HEK293T (cell line): Measurements from ENCODE around the gene ABCA5.
"Not testable (repeated sequence)": the region's sequence is repeated elsewhere in the genome, so short reads cannot be mapped to it uniquely, and the experiment has no call there.

Experiments used
- CTCF ChIA-PET: fragments of 350-600 bp; formaldehyde crosslinking; extraction: SDS; loops from one replicate; lab custom pipeline; 2021; ENCODE audit warnings: antibody characterized with exemption, inconsistent platforms; lab: Yijun Ruan, JAX
- POLR2A ChIA-PET: fragments of 350-600 bp; formaldehyde crosslinking; extraction: SDS; loops from one replicate; lab custom pipeline; 2020; ENCODE audit warnings: antibody characterized with exemption, inconsistent platforms; lab: Yijun Ruan, JAX
- DNase-seq: peaks from one replicate; pipeline ENCODE4 v3.0.0; 2012; ENCODE audit warnings: mixed read lengths; ENCODE audit errors: extremely low spot score
- ARNT ChIP-seq: fragments of 450-650 bp; IDR thresholded peaks from 2 replicates; pipeline ENCODE4 v1.6.1; 2017; ENCODE audit warnings: mild to moderate bottlenecking
- BHLHE40 ChIP-seq: fragments of 450-650 bp; IDR thresholded peaks from 2 replicates; pipeline ENCODE4 v1.6.1; 2016; ENCODE audit warnings: mild to moderate bottlenecking, moderate library complexity, borderline replicate concordance
- CTBP1 ChIP-seq: fragments of 450-650 bp; IDR thresholded peaks from 2 replicates; pipeline ENCODE4 v1.6.1; 2016; ENCODE audit warnings: borderline replicate concordance
- ELF4 ChIP-seq: fragments of 450-650 bp; IDR thresholded peaks from 2 replicates; pipeline ENCODE4 v1.6.1; 2017; ENCODE audit warnings: antibody characterized with exemption
- FOXA1 ChIP-seq: fragments of 450-650 bp; IDR thresholded peaks from 2 replicates; pipeline ENCODE4 v1.6.1; 2016; ENCODE audit warnings: mild to moderate bottlenecking
- FOXK2 ChIP-seq: fragments of 450-650 bp; IDR thresholded peaks from 2 replicates; pipeline ENCODE4 v1.6.1; 2016; ENCODE audit warnings: mild to moderate bottlenecking
- FOXM1 ChIP-seq: fragments of 450-650 bp; IDR thresholded peaks from 2 replicates; pipeline ENCODE4 v1.6.1; 2017; ENCODE audit warnings: mild to moderate bottlenecking, borderline replicate concordance
- HDGF ChIP-seq: fragments of 450-650 bp; IDR thresholded peaks from 2 replicates; pipeline ENCODE4 v1.6.1; 2017; ENCODE audit warnings: antibody characterized with exemption, borderline replicate concordance
- L3MBTL2 ChIP-seq: fragments of 450-650 bp; conservative IDR thresholded peaks from 2 replicates; pipeline ENCODE4 v1.6.1; 2016; ENCODE audit warnings: mild to moderate bottlenecking
- LEF1 ChIP-seq: fragments of 450-650 bp; IDR thresholded peaks from 2 replicates; pipeline ENCODE4 v1.6.1; 2017; ENCODE audit warnings: mild to moderate bottlenecking, borderline replicate concordance
- NFRKB ChIP-seq: fragments of 450-650 bp; IDR thresholded peaks from 2 replicates; pipeline ENCODE4 v1.6.1; 2016; ENCODE audit warnings: mild to moderate bottlenecking, moderate library complexity
- SP1 ChIP-seq: fragments of 450-650 bp; IDR thresholded peaks from 2 replicates; pipeline ENCODE4 v1.6.1; 2017
- SUZ12 ChIP-seq: fragments of 450-650 bp; IDR thresholded peaks from 2 replicates; pipeline ENCODE4 v1.6.1; 2016; ENCODE audit warnings: mild to moderate bottlenecking
- TARDBP ChIP-seq: fragments of 450-650 bp; IDR thresholded peaks from 2 replicates; pipeline ENCODE4 v1.6.1; 2016
- ZNF384 ChIP-seq: fragments of 450-650 bp; IDR thresholded peaks from 2 replicates; pipeline ENCODE4 v1.6.1; 2016
- TF ChIP-seq, protein P1 (sequence below): fragments of 450-650 bp; IDR thresholded peaks from 2 replicates; pipeline ENCODE4 v1.6.1; 2016

The ABCA5 gene

DNA sequence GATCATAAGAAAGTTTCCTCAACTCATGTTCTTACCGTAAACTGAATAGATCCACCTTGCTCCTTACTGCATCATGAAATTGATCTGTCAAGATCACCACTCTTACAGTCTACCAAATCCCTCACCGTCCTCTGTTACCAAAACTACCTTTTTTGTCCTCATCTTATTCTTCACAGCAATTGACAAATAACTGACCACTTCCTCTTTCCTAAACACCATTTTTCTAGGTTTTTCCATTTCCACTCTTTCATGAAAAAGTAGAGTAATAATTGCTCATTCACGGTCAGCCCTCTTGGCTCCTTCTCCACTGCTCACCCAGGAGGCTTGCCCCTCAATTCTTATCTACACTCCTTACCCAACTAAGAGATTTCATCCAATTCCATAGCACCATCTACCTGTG is 44.9 kb downstream of the ABCA5 start:
- ChIA-PET CTCF (no interaction called here), POLR2A (no interaction called here)
- TF ChIP-seq, protein P1, sequence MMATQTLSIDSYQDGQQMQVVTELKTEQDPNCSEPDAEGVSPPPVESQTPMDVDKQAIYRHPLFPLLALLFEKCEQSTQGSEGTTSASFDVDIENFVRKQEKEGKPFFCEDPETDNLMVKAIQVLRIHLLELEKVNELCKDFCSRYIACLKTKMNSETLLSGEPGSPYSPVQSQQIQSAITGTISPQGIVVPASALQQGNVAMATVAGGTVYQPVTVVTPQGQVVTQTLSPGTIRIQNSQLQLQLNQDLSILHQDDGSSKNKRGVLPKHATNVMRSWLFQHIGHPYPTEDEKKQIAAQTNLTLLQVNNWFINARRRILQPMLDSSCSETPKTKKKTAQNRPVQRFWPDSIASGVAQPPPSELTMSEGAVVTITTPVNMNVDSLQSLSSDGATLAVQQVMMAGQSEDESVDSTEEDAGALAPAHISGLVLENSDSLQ: no peak
- no peak for TF ChIP-seq SP1
- TF ChIP-seq TARDBP: no peak
- TF ChIP-seq LEF1: no peak
- TF ChIP-seq ELF4: no peak
- TF ChIP-seq FOXA1: no peak
- TF ChIP-seq FOXM1: no peak
- no peak for TF ChIP-seq SUZ12
- no peak for TF ChIP-seq ZNF384
- no peak for TF ChIP-seq BHLHE40
- DNase-seq: no peak

DNA sequence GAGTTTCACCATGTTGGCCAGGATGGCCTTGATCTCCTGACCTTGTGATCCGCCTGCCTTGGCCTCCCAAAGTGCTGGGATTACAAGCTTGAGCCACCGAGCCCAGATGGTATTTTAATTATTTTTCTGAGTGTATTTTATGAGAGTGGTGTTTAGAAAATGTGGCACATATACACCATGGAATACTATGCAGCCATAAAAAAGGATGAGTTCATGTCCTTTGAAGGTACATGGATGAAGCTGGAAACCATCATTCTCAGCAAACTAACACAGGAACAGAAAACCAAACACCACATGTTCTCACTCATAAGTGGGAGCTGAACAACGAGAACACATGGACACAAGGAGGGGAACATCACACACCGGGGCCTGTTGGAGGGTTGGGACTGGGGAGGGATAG is 50.7 kb downstream of the ABCA5 start:
- DNase-seq, CTCF ChIA-PET, POLR2A ChIA-PET: not testable (repeated sequence)

DNA sequence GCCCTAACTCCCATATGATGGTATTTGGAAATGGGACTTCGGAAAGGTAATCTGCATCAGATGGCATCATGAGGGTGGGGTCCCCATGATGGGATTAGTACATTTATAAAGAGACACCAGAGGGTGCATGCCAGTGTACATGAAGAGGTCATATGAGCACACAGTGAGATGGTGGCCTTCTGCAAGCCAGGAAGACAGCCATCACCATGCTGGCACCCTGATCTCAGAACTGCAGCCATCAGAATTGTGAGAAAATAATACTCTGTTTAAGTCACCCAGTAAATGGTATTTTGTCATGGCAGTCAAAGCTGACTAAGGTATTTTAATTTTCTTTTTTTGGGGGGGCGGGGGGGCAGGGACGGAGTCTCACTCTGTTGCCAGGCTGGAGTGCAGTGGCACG is 51.2 kb downstream of the ABCA5 start:
- POLR2A ChIA-PET: no interaction called here
- no peak for DNase-seq

DNA sequence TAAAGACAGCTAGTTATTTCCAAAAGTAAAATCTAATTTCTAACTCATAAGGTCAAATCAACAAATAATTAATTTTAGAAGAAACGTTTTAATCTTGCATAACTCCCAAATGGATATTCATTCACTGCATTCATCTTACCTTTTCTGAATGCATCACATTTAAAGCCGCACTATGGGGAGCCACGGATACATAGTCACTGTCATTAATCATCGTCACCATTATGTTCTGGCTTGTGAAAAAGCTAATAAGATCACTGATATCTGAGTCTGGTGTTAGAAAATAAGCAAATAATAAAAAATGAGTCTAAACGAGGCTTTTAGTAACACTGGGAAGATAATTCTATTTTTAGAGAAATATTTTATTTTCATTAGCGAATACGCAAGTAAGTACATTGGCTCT is 55.9 kb downstream of the ABCA5 start:
- POLR2A ChIA-PET: no interaction called here
- DNase-seq: no peak
- CTCF ChIA-PET: interaction anchor here (0.6 kb wide), 1 partner anchor 91 kb away, joined by 3 read pairs; no protein-coding TSS in a partner anchor
- TF ChIP-seq, protein P1: peak; percentile 41; the same call in 1 of the 2 replicates
- no peak for TF ChIP-seq FOXM1

More for the DNA sequence above, 51.2 kb downstream of the ABCA5 start:
- CTCF ChIA-PET: no interaction called here
- TF ChIP-seq L3MBTL2 (no peak), SP1 (no peak), ZNF384 (no peak), FOXM1 (no peak), CTBP1 (no peak), FOXA1 (no peak), FOXK2 (no peak), HDGF (no peak), NFRKB (no peak), BHLHE40 (no peak), TARDBP (no peak), LEF1 (no peak), SUZ12 (no peak), ARNT (no peak), ELF4 (no peak)
- TF ChIP-seq, protein P1: no peak

DNA sequence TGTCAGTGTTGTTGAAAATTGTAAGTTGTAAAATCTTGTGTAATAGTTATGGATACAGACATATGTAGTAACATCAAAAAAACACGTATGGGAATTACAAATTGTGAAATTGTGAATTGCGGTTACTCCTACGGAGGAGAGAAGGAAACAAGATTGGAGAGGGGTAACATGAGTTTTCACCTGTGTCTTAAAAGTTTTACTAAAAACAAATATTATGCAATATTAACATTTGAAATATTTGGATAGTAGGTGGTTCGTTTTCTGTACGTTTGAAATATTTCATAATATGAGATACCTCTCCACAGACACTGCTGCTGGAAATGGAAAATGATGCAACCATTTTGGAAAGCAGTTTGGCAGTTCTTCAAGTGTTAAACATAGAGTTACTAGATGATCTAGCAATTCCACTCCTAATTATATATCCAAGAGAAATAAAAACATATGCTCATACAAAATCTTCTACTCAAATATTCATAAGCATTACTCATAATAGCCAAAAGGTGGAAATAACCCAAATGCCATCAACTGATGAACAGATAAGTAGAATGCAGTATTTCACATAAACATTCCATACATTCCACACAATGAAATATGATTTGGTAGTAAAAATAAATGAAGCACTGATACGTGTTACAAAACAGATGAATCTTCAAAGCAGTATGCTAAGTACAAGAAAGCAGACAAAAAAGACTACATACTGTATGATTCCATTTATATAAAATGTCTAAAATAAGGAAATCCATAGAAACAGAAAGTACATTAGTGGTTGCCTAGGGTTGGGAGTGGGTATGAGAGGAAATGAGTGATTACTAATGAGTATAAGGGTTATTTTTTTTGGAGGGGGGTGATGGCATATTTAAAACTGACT is 57.6 kb downstream of the ABCA5 start:
- TF ChIP-seq CTBP1 (no peak), HDGF (no peak), FOXA1 (no peak)
- TF ChIP-seq, protein P1: no peak
- no peak for DNase-seq
- ChIA-PET CTCF (no interaction called here), POLR2A (no interaction called here)

DNA sequence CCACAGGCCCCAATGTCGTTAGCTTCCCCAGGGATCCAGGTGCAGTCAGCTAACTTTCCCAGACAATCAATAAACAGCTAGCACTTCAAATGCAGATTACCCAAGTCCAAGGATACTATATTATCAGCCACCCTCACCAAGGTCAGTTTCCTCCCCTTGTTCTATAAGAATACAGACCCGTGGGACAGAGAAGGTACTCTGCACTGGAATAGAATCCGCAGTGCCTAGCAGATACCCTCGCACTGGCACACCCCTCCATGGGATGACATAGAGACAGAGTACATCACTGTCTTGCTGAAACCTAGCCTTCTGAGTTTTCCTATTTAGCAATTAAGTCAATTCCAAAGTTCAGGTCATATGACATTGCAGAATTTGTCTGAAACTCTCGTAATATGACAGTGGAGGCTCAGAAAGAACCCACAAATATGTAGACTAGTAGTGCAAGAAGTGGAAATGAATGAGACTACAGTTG is 58.4 kb downstream of the ABCA5 start:
- no peak for DNase-seq
- ChIA-PET POLR2A (no interaction called here), CTCF (no interaction called here)
- TF ChIP-seq ELF4: no peak
- no peak for TF ChIP-seq ARNT
- TF ChIP-seq L3MBTL2: no peak
- TF ChIP-seq SP1: no peak
- TF ChIP-seq LEF1: no peak
- no peak for TF ChIP-seq FOXK2
- TF ChIP-seq FOXM1: no peak
- TF ChIP-seq, protein P1: no peak
